ENCODE data around the gene GRIK4. TPM values are rescaled to one million over a fixed set of nuclear protein-coding genes. Genes with fewer than 3 reads are reported as not detected.

GRIK4 gene
- total RNA-seq, 1 donor from 2014 or later, result 2.2 TPM

DNA sequence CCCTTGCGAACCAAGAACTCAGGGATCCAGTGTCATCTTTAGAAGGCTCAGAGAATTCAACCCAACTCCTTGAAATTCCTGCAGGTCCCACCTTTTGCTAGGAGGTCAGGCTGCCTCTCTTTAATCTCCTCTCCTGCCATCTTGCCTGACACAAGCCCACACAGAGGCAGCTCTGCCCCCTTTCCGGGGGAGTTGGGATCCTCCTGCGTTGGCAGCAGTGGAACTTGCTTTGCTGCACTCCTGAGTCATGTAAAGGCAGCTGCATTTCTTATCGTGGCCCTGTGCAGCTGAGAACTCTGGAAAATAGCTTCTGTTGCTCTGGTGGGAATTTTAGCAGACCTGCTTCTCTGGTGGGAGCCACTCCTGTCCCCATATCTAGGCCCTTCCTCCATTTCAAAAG, 370.0 kb downstream of the GRIK4 start:
- peaks cover 39% of the 10 kb centered on the region for H3K4me1 Mint-ChIP-seq
- peaks cover 22% of the 10 kb centered on the region for H3K27me3 Mint-ChIP-seq (ENCODE audit: low read depth)
- DNase-seq (ENCODE audit: low spot score in 2 of 2, unreplicated experiment in 2 of 2), result no peak
- no peak overlapping the region for H3K4me3 Mint-ChIP-seq
- TF ChIP-seq, protein P1, sequence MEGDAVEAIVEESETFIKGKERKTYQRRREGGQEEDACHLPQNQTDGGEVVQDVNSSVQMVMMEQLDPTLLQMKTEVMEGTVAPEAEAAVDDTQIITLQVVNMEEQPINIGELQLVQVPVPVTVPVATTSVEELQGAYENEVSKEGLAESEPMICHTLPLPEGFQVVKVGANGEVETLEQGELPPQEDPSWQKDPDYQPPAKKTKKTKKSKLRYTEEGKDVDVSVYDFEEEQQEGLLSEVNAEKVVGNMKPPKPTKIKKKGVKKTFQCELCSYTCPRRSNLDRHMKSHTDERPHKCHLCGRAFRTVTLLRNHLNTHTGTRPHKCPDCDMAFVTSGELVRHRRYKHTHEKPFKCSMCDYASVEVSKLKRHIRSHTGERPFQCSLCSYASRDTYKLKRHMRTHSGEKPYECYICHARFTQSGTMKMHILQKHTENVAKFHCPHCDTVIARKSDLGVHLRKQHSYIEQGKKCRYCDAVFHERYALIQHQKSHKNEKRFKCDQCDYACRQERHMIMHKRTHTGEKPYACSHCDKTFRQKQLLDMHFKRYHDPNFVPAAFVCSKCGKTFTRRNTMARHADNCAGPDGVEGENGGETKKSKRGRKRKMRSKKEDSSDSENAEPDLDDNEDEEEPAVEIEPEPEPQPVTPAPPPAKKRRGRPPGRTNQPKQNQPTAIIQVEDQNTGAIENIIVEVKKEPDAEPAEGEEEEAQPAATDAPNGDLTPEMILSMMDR (IDR thresholded peaks at IDR 0.05; ENCODE audit: unreplicated experiment), result no peak
- H3K27ac Mint-ChIP-seq, result peak overlapping the region; percentile 80
- no peaks in the 10 kb centered on the region for H3K9me3 Mint-ChIP-seq
- H3K36me3 Mint-ChIP-seq, result no peaks in the 10 kb centered on the region

DNA sequence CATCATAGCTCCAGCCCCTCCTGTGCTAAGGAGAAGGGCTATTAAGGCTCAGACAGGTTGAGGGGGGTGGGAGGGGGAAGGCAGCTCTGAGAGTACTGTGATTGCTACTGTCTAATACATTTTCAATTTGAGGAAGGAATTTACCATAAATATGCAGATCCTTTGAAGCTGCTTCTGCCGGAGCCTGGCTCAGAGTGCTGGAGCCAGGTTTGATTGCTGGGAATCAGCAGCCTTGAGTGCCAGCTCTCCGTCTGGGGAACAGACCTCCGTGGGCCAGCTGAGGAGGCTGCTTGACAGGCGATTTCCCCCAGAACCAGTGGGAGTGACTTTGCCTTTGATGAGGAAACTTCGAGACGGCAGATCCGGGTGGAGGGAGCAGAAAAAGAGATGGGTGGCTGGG, 370.6 kb downstream of the GRIK4 start:
- Mint-ChIP-seq H3K27ac (peak overlapping the region; percentile 80), H3K36me3 (no peaks in the 10 kb centered on the region)

DNA sequence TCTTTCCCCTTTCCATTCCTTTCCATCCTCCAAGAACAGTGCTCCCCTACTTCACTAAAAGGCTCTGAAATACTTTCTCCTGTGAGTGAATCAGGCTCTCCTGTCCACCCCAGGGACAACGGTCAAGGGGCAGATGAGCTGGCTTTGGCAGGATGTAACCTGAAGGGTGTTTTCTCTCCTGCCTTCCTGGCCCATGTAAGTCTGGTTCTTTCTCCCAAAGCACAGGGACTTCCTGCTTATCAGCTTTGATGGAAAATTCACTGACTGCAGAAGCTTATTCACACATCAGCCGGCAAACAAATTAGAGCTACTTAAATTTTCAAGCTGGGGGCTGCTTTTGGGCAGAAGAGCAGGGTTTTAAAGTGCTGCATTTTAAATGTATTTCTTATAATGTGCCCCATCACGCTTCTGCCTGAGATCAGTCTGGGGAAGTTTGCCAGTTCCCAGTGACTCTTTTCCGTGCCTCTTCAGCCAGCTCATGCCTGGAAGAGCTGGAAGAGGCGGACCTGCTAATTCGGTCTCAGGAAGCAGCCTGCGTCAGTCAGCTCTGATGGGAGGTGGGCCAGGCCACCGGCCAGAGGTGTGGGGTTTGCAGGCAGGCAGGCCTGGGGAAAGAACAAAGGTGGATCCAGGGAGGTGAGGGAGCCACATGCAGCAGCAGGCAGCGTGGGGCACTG, 372.0 kb downstream of the GRIK4 start:
- DNase-seq (ENCODE audit: low spot score in 2 of 2, unreplicated experiment in 2 of 2), result no peak
- H3K4me3 Mint-ChIP-seq, result no peak overlapping the region
- H3K27ac Mint-ChIP-seq, result no peak overlapping the region
- peaks cover 39% of the 10 kb centered on the region for H3K4me1 Mint-ChIP-seq
- TF ChIP-seq, protein P1 (IDR thresholded peaks at IDR 0.05; ENCODE audit: unreplicated experiment), result no peak
- no peaks in the 10 kb centered on the region for H3K36me3 Mint-ChIP-seq
- H3K27me3 Mint-ChIP-seq (ENCODE audit: low read depth), result peaks cover 17% of the 10 kb centered on the region
- no peaks in the 10 kb centered on the region for H3K9me3 Mint-ChIP-seq

More for the DNA sequence above, 370.6 kb downstream of the GRIK4 start:
- Mint-ChIP-seq H3K4me1 (peaks cover 39% of the 10 kb centered on the region), H3K4me3 (no peak overlapping the region), H3K27me3 (ENCODE audit: low read depth) (peaks cover 26% of the 10 kb centered on the region), H3K9me3 (no peaks in the 10 kb centered on the region)
- TF ChIP-seq, protein P1 (IDR thresholded peaks at IDR 0.05; ENCODE audit: unreplicated experiment), result no peak
- DNase-seq (ENCODE audit: low spot score in 2 of 2, unreplicated experiment in 2 of 2), result no peak

DNA sequence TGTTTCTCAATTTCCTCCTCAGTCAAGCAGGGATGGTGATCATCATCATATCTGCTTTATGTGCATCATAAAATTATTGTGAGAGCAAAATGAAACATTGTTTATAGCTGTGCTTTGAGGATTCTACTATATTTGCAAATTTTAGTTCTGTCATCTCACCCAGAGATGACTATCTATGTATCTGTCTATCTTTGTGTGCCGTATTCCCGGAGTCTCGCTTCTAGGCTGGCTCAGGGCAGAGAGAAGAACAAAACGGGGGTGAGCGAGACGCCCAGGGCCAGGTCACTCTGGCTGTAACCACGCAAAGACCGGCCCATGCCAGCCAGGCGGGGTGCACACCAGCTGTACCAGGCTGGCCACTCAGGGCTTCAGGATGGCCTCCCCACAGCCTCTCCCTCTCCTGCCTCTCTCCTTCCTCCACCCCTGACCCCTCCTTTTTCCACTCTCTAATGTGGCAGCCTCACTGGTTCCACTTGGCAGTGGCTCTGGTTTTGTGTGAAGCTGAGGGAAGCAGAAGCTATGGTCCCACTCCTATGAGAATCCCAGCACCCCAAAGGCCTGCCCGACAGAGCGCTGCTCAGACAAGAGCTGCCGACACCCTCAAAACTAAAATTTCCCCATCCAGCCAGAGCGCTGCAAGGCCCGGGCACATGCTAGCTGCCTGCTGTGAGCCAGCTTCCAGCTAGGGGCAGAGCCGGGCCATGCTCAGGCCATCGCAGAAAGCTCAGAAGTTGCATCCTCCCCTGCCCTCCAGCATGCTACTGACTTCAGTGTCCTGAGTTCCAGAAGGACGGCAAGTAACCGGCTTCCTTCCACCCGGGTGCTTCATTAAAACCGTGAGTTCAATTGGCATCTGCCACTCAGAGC, 372.8 kb downstream of the GRIK4 start:
- DNase-seq (ENCODE audit: low spot score in 2 of 2, unreplicated experiment in 2 of 2), result no peak
- Mint-ChIP-seq H3K27ac (no peak overlapping the region), H3K4me1 (peaks cover 39% of the 10 kb centered on the region)

DNA sequence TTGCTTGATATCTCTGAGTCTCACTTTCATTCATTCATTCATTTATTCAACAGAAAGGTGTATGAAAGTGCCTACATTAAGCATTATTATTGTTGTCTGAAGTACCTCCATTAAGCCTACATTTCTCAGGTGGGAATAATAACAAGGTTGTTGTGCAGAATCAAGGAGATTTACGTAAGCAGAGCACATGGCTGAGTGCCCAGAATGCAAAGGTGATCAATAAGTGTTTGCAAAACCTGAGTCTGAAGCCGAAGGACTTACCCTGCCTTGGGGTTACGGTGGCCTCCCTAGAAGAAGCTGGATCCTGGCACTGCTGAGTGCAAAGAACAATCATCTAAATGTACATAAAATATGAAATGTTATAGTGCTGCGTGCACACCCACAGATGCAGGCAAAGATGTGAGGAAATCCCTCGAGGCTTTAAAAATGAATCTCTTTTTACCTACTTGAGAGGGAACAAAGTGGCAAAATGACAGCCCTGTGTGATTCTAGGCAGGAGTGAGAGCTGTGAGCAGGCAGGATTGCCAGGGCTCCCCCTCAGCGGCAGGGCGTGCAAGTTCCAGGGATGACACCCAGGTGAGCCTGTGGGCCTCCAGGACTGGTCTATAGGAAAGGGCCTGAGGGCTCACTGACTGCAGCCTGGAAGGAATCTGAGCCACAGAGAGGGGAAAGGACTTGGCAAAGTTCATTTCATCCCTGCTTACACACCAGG, 379.2 kb downstream of the GRIK4 start:
- peaks cover 25% of the 10 kb centered on the region for H3K27me3 Mint-ChIP-seq (ENCODE audit: low read depth)
- TF ChIP-seq, protein P1 (IDR thresholded peaks at IDR 0.05; ENCODE audit: unreplicated experiment), result no peak
- no peaks in the 10 kb centered on the region for H3K4me1 Mint-ChIP-seq
- DNase-seq (ENCODE audit: low spot score in 2 of 2, unreplicated experiment in 2 of 2), result no peak
- no peak overlapping the region for H3K27ac Mint-ChIP-seq
- no peak overlapping the region for H3K4me3 Mint-ChIP-seq
- H3K36me3 Mint-ChIP-seq, result no peaks in the 10 kb centered on the region
- no peaks in the 10 kb centered on the region for H3K9me3 Mint-ChIP-seq

More for the DNA sequence above, 372.8 kb downstream of the GRIK4 start:
- H3K4me3 Mint-ChIP-seq, result no peak overlapping the region
- no peaks in the 10 kb centered on the region for H3K36me3 Mint-ChIP-seq
- peaks cover 11% of the 10 kb centered on the region for H3K27me3 Mint-ChIP-seq (ENCODE audit: low read depth)
- TF ChIP-seq, protein P1 (IDR thresholded peaks at IDR 0.05; ENCODE audit: unreplicated experiment), result no peak
- no peaks in the 10 kb centered on the region for H3K9me3 Mint-ChIP-seq

Data from mesothelial cell of epicardium (in vitro differentiated cells).